HL-60 (cell line): Measurements from ENCODE around the gene MTLN.

Experiments used
- DNase-seq, 2 experiments: peaks; one replicate each; pipeline ENCODE4 v3.0.0-alpha.2; 2010 to 2020; ENCODE audit warnings: low read depth in 1 of 2, low spot score in 1 of 2
- H3K27ac ChIP-seq: fragments of 250-450 bp; sonication (Bioruptor Pico); replicated peaks from 2 replicates; pipeline ENCODE4 v1.5.1; 2020; ENCODE audit warnings: mild to moderate bottlenecking, moderate library complexity
- H3K27me3 ChIP-seq: fragments of 250-450 bp; sonication (Bioruptor Pico); 2 replicates; pipeline ENCODE4 v1.5.1; 2021; ENCODE audit warnings: mild to moderate bottlenecking, moderate library complexity; ENCODE audit not compliant: insufficient read depth, poor library complexity, severe bottlenecking
- H3K4me3 ChIP-seq: replicated peaks from 2 replicates; pipeline ENCODE4 v1.5.1; 2011; ENCODE audit warnings: mild to moderate bottlenecking, control low read depth, low read length; ENCODE audit not compliant: insufficient read depth
- CTCF ChIP-seq: IDR thresholded peaks from one replicate; pipeline ENCODE4 v1.5.1; 2011; ENCODE audit warnings: low read length, control low read depth, inconsistent platforms; ENCODE audit not compliant: insufficient read depth
- GABPA ChIP-seq: IDR thresholded peaks from 2 replicates; pipeline ENCODE4 v1.6.1; 2012; ENCODE audit warnings: low read depth
- POLR2AphosphoS5 ChIP-seq: IDR thresholded peaks from 2 replicates; pipeline ENCODE4 v1.6.1; 2012; ENCODE audit warnings: low read depth
- REST ChIP-seq: IDR thresholded peaks from 2 replicates; pipeline ENCODE4 v1.6.1; 2012; ENCODE audit warnings: low read depth; ENCODE audit not compliant: insufficient replicate concordance
- SPI1 ChIP-seq: IDR thresholded peaks from 2 replicates; pipeline ENCODE4 v1.6.1; 2012; ENCODE audit warnings: low read depth, mild to moderate bottlenecking, borderline replicate concordance

Gene MTLN

GRCh38 chr2:110166266-110166665, 46.1 kb downstream of the MTLN start:
- no peak overlapping the region for H3K4me3 ChIP-seq
- no peak for DNase-seq
- TF ChIP-seq REST (no peak), GABPA (no peak), SPI1 (no peak), POLR2AphosphoS5 (no peak), CTCF (no peak)
- H3K27ac ChIP-seq = no peak overlapping the region
- peaks cover 7% of the 10 kb centered on the region for H3K27me3 ChIP-seq
